ENCODE measurements around the gene CHRNB1. TPM values are rescaled to one million over a fixed set of nuclear protein-coding genes. Genes with fewer than 3 reads are reported as not detected.
"Not testable (repeated sequence)": the region's sequence is repeated elsewhere in the genome, so short reads cannot be mapped to it uniquely, and the experiment has no call there.

The CHRNB1 gene
- total and polyA plus RNA-seq, 2 donors from 2014 or later = 11.9 to 19.3 TPM

- DNase-seq (peak; percentile 55 to 88 (median 71)), FAIRE-seq (no peak)
- no peaks in the 10 kb centered on the region for H3K9me3 ChIP-seq (ENCODE audit: control insufficient read depth in 2 of 3, insufficient read depth in 1 of 3, low read length in 3 of 3)
- peak overlapping the region; percentile 19 to 97 (median 92) for H3K9ac ChIP-seq (ENCODE audit: low read length in 3 of 3)
- TF ChIP-seq, protein P1, sequence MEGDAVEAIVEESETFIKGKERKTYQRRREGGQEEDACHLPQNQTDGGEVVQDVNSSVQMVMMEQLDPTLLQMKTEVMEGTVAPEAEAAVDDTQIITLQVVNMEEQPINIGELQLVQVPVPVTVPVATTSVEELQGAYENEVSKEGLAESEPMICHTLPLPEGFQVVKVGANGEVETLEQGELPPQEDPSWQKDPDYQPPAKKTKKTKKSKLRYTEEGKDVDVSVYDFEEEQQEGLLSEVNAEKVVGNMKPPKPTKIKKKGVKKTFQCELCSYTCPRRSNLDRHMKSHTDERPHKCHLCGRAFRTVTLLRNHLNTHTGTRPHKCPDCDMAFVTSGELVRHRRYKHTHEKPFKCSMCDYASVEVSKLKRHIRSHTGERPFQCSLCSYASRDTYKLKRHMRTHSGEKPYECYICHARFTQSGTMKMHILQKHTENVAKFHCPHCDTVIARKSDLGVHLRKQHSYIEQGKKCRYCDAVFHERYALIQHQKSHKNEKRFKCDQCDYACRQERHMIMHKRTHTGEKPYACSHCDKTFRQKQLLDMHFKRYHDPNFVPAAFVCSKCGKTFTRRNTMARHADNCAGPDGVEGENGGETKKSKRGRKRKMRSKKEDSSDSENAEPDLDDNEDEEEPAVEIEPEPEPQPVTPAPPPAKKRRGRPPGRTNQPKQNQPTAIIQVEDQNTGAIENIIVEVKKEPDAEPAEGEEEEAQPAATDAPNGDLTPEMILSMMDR (IDR thresholded peaks at IDR 0.05; ENCODE audit: borderline replicate concordance, extremely low read depth, insufficient read depth) = no peak
- H3K4me1 ChIP-seq (ENCODE audit: control insufficient read depth in 2 of 3, insufficient read depth in 2 of 3, low read depth in 1 of 3, low read length in 3 of 3) = peaks cover 2 to 44% (median 15%) of the 10 kb centered on the region in 3 donors
- H3K27ac ChIP-seq (ENCODE audit: low read depth in 2 of 2, low read length in 2 of 2) = peak overlapping the region; percentile 98 to 99
- H3K36me3 ChIP-seq (ENCODE audit: control insufficient read depth in 2 of 3, insufficient read depth in 3 of 3, low read length in 3 of 3) = no peaks in the 10 kb centered on the region
- peak overlapping the region; percentile 51 to 91 (median 77) for H3K4me3 ChIP-seq (ENCODE audit: low read length in 3 of 3)
- no peaks in the 10 kb centered on the region for H3K27me3 ChIP-seq (ENCODE audit: control insufficient read depth, insufficient read depth, low read length)
- intact Hi-C loops (cut with DNase I) = no loop called here
Observed at GRCh38 chr17:7478276-7479212, 33.7 kb downstream of the CHRNB1 start.

- Histone ChIP-seq H3K27me3 (ENCODE audit: control insufficient read depth, insufficient read depth, low read length) (no peaks in the 10 kb centered on the region), H3K36me3 (ENCODE audit: control insufficient read depth in 2 of 3, insufficient read depth in 3 of 3, low read length in 3 of 3) (no peaks in the 10 kb centered on the region), H3K9me3 (ENCODE audit: control insufficient read depth in 2 of 3, insufficient read depth in 1 of 3, low read length in 3 of 3) (no peaks in the 10 kb centered on the region), H3K9ac (ENCODE audit: low read length in 3 of 3) (peak within 1 kb of the TSS; percentile 67 to 97 (median 93)), H3K27ac (ENCODE audit: low read depth in 2 of 2, low read length in 2 of 2) (peak within 1 kb of the TSS; percentile 98 to 99), H3K4me1 (ENCODE audit: control insufficient read depth in 2 of 3, insufficient read depth in 2 of 3, low read depth in 1 of 3, low read length in 3 of 3) (peaks cover 2 to 44% (median 15%) of the 10 kb centered on the region in 3 donors), H3K4me3 (ENCODE audit: low read length in 3 of 3) (peak within 1 kb of the TSS; percentile 71 to 91 (median 79))
- intact Hi-C loops (cut with DNase I) = no loop called here
- TF ChIP-seq, protein P1 (IDR thresholded peaks at IDR 0.05; ENCODE audit: borderline replicate concordance, extremely low read depth, insufficient read depth) = no peak
- no peak for FAIRE-seq
- peak; percentile 68 to 89 (median 76) for DNase-seq
Observed at GRCh38 chr17:7479213-7480088, 34.6 kb downstream of the CHRNB1 start, which contains the start of gene ZBTB4. TSS of gene ZBTB4 (minus strand) at chr17:7479631. CDS start at chr17:7466801, 12,830 bp downstream.

DNA sequence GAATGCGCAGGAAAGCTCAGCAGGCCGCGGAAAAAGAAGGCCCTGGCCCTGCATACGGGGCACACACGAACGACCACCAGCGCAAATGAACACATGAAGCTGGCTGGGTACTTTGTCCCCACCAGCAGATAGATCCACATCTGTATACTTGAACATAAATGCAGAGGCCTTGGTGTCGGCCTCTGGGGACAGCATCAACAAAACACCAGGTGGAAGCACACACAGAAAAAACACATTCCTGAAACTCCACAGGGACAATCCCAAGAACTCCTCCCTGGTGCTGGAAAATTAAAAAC, 35.2 kb downstream of the CHRNB1 start:
- H3K36me3 ChIP-seq (ENCODE audit: control insufficient read depth in 2 of 3, insufficient read depth in 3 of 3, low read length in 3 of 3) = no peaks in the 10 kb centered on the region
- H3K9ac ChIP-seq (ENCODE audit: low read length in 3 of 3) = peak overlapping the region; percentile 67 to 97 (median 93)
- H3K9me3 ChIP-seq (ENCODE audit: control insufficient read depth in 2 of 3, insufficient read depth in 1 of 3, low read length in 3 of 3) = no peaks in the 10 kb centered on the region
- peak overlapping the region; percentile 71 to 85 (median 79) for H3K4me3 ChIP-seq (ENCODE audit: low read length in 3 of 3)
- H3K4me1 ChIP-seq (ENCODE audit: control insufficient read depth in 2 of 3, insufficient read depth in 2 of 3, low read depth in 1 of 3, low read length in 3 of 3) = peaks cover 2 to 44% (median 15%) of the 10 kb centered on the region in 3 donors
- H3K27ac ChIP-seq (ENCODE audit: low read depth in 2 of 2, low read length in 2 of 2) = peak overlapping the region; percentile 98
- FAIRE-seq (no peak), DNase-seq (peak in 1 of 5 donors; percentile 29)
- TF ChIP-seq, protein P1 (IDR thresholded peaks at IDR 0.05; ENCODE audit: borderline replicate concordance, extremely low read depth, insufficient read depth) = no peak
- H3K27me3 ChIP-seq (ENCODE audit: control insufficient read depth, insufficient read depth, low read length) = no peaks in the 10 kb centered on the region
- intact Hi-C loops (cut with DNase I) = no loop called here

GRCh38 chr17:7481275-7481674, 36.4 kb downstream of the CHRNB1 start, which contains the start of gene SLC35G6:
TSS of gene SLC35G6 (plus strand) at chr17:7481446. CDS start at chr17:7481517, 71 bp downstream.
- H3K27me3 ChIP-seq (ENCODE audit: control insufficient read depth, insufficient read depth, low read length); H3K36me3 ChIP-seq (ENCODE audit: control insufficient read depth in 2 of 3, insufficient read depth in 3 of 3, low read length in 3 of 3); intact Hi-C loops (cut with DNase I); H3K9me3 ChIP-seq (ENCODE audit: control insufficient read depth in 2 of 3, insufficient read depth in 1 of 3, low read length in 3 of 3); FAIRE-seq: not testable (repeated sequence)
- H3K27ac ChIP-seq (ENCODE audit: low read depth in 2 of 2, low read length in 2 of 2) = peak within 1 kb of the TSS; percentile 98
- H3K4me3 ChIP-seq (ENCODE audit: low read length in 3 of 3) = peak within 1 kb of the TSS in 1 of 3 donors; percentile 85
- peaks cover 2 to 37% (median 11%) of the 10 kb centered on the region in 3 donors for H3K4me1 ChIP-seq (ENCODE audit: control insufficient read depth in 2 of 3, insufficient read depth in 2 of 3, low read depth in 1 of 3, low read length in 3 of 3)
- peak in 1 of 5 donors; percentile 27 for DNase-seq
- peak within 1 kb of the TSS in 1 of 3 donors; percentile 93 for H3K9ac ChIP-seq (ENCODE audit: low read length in 3 of 3)

DNA sequence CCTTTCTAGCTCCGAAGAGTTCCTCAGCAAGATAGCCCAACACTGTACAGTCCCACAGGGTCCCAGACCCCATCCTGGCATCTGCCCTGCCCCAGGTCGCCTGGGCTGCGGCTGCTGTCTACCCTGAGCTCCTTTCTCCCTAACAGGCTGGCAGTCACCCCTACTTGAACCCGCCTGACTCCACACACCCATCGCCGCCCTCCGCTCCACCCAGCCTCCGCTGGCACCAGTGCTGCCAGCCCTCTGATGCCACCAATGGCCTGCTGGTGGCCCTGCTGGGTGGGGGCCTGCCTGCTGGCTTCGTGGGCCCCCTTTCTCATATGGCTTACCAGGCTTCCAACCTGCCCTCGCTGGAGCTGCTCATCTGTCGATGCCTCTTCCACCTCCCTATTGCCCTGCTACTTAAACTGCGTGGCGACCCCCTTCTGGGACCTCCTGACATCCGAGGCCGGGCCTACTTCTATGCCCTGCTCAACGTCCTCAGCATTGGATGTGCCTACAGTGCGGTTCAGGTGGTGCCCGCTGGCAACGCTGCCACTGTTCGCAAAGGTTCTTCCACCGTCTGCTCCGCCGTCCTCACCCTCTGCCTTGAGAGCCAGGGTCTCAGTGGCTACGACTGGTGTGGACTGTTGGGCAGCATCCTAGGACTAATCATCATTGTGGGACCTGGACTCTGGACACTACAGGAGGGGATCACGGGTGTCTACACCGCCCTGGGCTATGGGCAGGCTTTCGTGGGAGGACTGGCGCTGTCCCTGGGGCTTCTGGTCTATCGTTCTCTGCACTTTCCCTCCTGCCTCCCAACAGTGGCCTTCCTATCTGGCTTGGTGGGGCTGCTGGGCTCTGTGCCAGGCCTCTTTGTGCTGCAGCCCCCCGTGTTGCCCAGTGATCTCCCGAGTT, 37.2 kb downstream of the CHRNB1 start:
- peak in 1 of 5 donors; percentile 76 for DNase-seq
- H3K27me3 ChIP-seq (ENCODE audit: control insufficient read depth, insufficient read depth, low read length); intact Hi-C loops (cut with DNase I); H3K9ac ChIP-seq (ENCODE audit: low read length in 3 of 3); FAIRE-seq; H3K36me3 ChIP-seq (ENCODE audit: control insufficient read depth in 2 of 3, insufficient read depth in 3 of 3, low read length in 3 of 3); H3K4me3 ChIP-seq (ENCODE audit: low read length in 3 of 3); H3K9me3 ChIP-seq (ENCODE audit: control insufficient read depth in 2 of 3, insufficient read depth in 1 of 3, low read length in 3 of 3): not testable (repeated sequence)
- H3K4me1 ChIP-seq (ENCODE audit: control insufficient read depth in 2 of 3, insufficient read depth in 2 of 3, low read depth in 1 of 3, low read length in 3 of 3) = peaks cover 2 to 30% (median 7%) of the 10 kb centered on the region in 3 donors
- peak overlapping the region; percentile 100 for H3K27ac ChIP-seq (ENCODE audit: low read depth in 2 of 2, low read length in 2 of 2)

Data from kidney (tissue), 14 donors.